Measurements from ENCODE around the gene PAPOLG. TPM values are rescaled to one million over a fixed set of nuclear protein-coding genes. Genes with fewer than 3 reads are reported as not detected.
A peak's percentile ranks its signal among the peaks of the same experiment; 100 is the strongest.

The PAPOLG gene
- total and polyA plus RNA-seq, 2 donors (not counting 1 experiment from before 2014, with no cell fraction given): 9.4 to 27.5 TPM

DNA sequence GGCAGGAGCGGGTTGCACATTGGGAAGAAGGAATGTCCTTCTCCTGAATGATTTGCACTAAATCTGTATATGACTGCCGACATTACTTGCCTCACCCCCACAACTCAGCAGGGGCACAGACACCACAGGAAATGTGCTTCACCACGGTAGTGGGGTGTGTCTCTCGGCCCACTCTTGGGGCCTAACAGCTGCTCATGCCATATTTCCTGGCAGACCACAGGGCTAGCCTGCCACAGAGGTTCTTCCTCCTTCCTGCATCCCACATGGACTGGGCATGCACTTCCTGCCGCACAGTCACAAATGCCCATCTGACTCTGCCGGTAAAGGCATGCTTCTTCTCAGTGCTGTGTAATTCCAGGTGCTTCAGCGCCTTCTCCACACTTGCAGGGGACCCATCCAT is 10.3 kb upstream of the PAPOLG start:
- TF ChIP-seq EZH2 (IDR thresholded peaks at IDR 0.05; ENCODE audit: borderline replicate concordance, insufficient read depth, low read depth, low read length, poor library complexity, severe bottlenecking): no peak
- TF ChIP-seq, protein P1, sequence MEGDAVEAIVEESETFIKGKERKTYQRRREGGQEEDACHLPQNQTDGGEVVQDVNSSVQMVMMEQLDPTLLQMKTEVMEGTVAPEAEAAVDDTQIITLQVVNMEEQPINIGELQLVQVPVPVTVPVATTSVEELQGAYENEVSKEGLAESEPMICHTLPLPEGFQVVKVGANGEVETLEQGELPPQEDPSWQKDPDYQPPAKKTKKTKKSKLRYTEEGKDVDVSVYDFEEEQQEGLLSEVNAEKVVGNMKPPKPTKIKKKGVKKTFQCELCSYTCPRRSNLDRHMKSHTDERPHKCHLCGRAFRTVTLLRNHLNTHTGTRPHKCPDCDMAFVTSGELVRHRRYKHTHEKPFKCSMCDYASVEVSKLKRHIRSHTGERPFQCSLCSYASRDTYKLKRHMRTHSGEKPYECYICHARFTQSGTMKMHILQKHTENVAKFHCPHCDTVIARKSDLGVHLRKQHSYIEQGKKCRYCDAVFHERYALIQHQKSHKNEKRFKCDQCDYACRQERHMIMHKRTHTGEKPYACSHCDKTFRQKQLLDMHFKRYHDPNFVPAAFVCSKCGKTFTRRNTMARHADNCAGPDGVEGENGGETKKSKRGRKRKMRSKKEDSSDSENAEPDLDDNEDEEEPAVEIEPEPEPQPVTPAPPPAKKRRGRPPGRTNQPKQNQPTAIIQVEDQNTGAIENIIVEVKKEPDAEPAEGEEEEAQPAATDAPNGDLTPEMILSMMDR (IDR thresholded peaks at IDR 0.05): no peak
- peaks cover 6 to 8% of the 10 kb centered on the region in 2 donors for H3K4me1 ChIP-seq (ENCODE audit: control insufficient read depth in 2 of 2, insufficient read depth in 2 of 2, low read length in 2 of 2)
- H4K20me1 ChIP-seq (ENCODE audit: control insufficient read depth, insufficient read depth, low read length, poor library complexity, severe bottlenecking): no peaks in the 10 kb centered on the region
- peak overlapping the region; percentile 32 for H2AFZ ChIP-seq (ENCODE audit: insufficient read depth, low read depth, low read length, poor library complexity, severe bottlenecking)
- no peak overlapping the region for H3K4me3 ChIP-seq (ENCODE audit: control extremely low read depth in 1 of 5, extremely low read depth in 1 of 5, insufficient read depth in 1 of 5, low read depth in 2 of 5, low read length in 4 of 5)
- WGBS (ENCODE audit: insufficient coverage): 21% methylated on average over 5 of the region's 7 CpGs
- H3K4me2 ChIP-seq (replicated peaks; ENCODE audit: low read depth, low read length, poor library complexity, severe bottlenecking): no peak overlapping the region
- ChIA-PET CTCF (no interaction called here), POLR2A (no interaction called here)
- no peaks in the 10 kb centered on the region for H3K9me3 ChIP-seq (ENCODE audit: control extremely low read depth in 1 of 3, control insufficient read depth in 2 of 3, insufficient read depth in 1 of 3, low read length in 2 of 3)
- intact Hi-C loops (cut with micrococcal nuclease): no loop called here
- H3K27ac ChIP-seq (ENCODE audit: low read length in 2 of 2): no peak overlapping the region
- peaks cover 0 to 3% (median 0%) of the 10 kb centered on the region in 4 experiments for H3K27me3 ChIP-seq (replicated peaks in 1 of 4; ENCODE audit: control extremely low read depth in 1 of 4, control insufficient read depth in 3 of 4, insufficient read depth in 4 of 4, low read length in 3 of 4)
- Mint-ChIP-seq H3K27ac (no peak overlapping the region), H3K27me3 (no peaks in the 10 kb centered on the region), H3K4me3 (no peak overlapping the region), H3K9me3 (ENCODE audit: insufficient read depth) (no peaks in the 10 kb centered on the region), H3K4me1 (peaks cover 9% of the 10 kb centered on the region)
- no peaks in the 10 kb centered on the region for H3K79me2 ChIP-seq (ENCODE audit: control insufficient read depth, insufficient read depth, low read length)
- no peak for ATAC-seq (ENCODE audit: low read depth)
- H3K36me3 ChIP-seq (replicated peaks in 1 of 2; ENCODE audit: control extremely low read depth in 1 of 2, control insufficient read depth in 1 of 2, extremely low read depth in 1 of 2, insufficient read depth in 2 of 2, low read length in 1 of 2): no peaks in the 10 kb centered on the region
- no peak overlapping the region for H3K9ac ChIP-seq (ENCODE audit: low read length)
- DNase-seq: no peak

DNA sequence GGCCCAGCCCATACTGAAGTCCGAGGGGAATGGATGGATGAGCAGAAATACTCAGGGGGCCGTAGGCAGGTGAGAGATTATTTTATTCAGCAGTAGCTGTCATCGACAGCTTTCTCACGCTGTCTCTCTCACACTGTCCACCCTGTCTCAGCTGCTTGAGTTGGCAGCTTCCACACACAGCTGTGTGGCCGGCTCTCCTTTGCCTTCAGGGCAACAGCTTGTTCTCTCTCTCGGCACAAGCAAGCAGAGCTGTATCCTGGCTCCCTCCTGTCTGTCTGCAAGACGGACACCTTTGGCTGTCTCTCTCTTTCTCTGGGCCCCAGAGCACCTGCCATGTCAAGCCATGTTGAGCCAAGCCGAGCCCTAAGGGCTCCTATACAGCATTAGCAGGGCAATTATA is 9.8 kb upstream of the PAPOLG start:
- no peaks in the 10 kb centered on the region for H4K20me1 ChIP-seq (ENCODE audit: control insufficient read depth, insufficient read depth, low read length, poor library complexity, severe bottlenecking)
- no peaks in the 10 kb centered on the region for H3K9me3 Mint-ChIP-seq (ENCODE audit: insufficient read depth)
- H3K4me3 Mint-ChIP-seq: no peak overlapping the region
- WGBS (ENCODE audit: insufficient coverage): 94% methylated on average over 6 of the region's 8 CpGs
- POLR2A ChIA-PET: no interaction called here
- H3K4me3 ChIP-seq (ENCODE audit: control extremely low read depth in 1 of 5, extremely low read depth in 1 of 5, insufficient read depth in 1 of 5, low read depth in 2 of 5, low read length in 4 of 5): no peak overlapping the region
- H3K9me3 ChIP-seq (ENCODE audit: control extremely low read depth in 1 of 3, control insufficient read depth in 2 of 3, insufficient read depth in 1 of 3, low read length in 2 of 3): no peaks in the 10 kb centered on the region
- H3K9ac ChIP-seq (ENCODE audit: low read length): no peak overlapping the region
- no peak for ATAC-seq (ENCODE audit: low read depth)
- DNase-seq: no peak
- peaks cover 9% of the 10 kb centered on the region for H3K4me1 Mint-ChIP-seq
- H3K79me2 ChIP-seq (ENCODE audit: control insufficient read depth, insufficient read depth, low read length): no peaks in the 10 kb centered on the region
- H2AFZ ChIP-seq (ENCODE audit: insufficient read depth, low read depth, low read length, poor library complexity, severe bottlenecking): no peak overlapping the region
- intact Hi-C loops (cut with micrococcal nuclease): no loop called here
- peaks cover 0 to 3% (median 0%) of the 10 kb centered on the region in 4 experiments for H3K27me3 ChIP-seq (replicated peaks in 1 of 4; ENCODE audit: control extremely low read depth in 1 of 4, control insufficient read depth in 3 of 4, insufficient read depth in 4 of 4, low read length in 3 of 4)
- H3K4me1 ChIP-seq (ENCODE audit: control insufficient read depth in 2 of 2, insufficient read depth in 2 of 2, low read length in 2 of 2): peaks cover 6 to 8% of the 10 kb centered on the region in 2 donors
- no peaks in the 10 kb centered on the region for H3K36me3 ChIP-seq (replicated peaks in 1 of 2; ENCODE audit: control extremely low read depth in 1 of 2, control insufficient read depth in 1 of 2, extremely low read depth in 1 of 2, insufficient read depth in 2 of 2, low read length in 1 of 2)
- H3K4me2 ChIP-seq (replicated peaks; ENCODE audit: low read depth, low read length, poor library complexity, severe bottlenecking): no peak overlapping the region
- no peak for TF ChIP-seq EZH2 (IDR thresholded peaks at IDR 0.05; ENCODE audit: borderline replicate concordance, insufficient read depth, low read depth, low read length, poor library complexity, severe bottlenecking)
- TF ChIP-seq, protein P1 (IDR thresholded peaks at IDR 0.05): no peak
- H3K27ac Mint-ChIP-seq: no peak overlapping the region
- no peaks in the 10 kb centered on the region for H3K27me3 Mint-ChIP-seq
- H3K27ac ChIP-seq (ENCODE audit: low read length in 2 of 2): no peak overlapping the region
- CTCF ChIA-PET: no interaction called here

Data from B cell (primary cell).